NCI-H2227 (cell line): ENCODE data around the gene AGPAT1.
A peak's percentile ranks its signal among the peaks of the same experiment; 100 is the strongest.
"Not testable (repeated sequence)": the region's sequence is repeated elsewhere in the genome, so short reads cannot be mapped to it uniquely, and the experiment has no call there.

Experiments
- DNase-seq: peaks from one replicate; lab custom pipeline; 2025; ENCODE audit not compliant: unreplicated experiment; lab: John Stamatoyannopoulos, UW

The AGPAT1 gene

DNA sequence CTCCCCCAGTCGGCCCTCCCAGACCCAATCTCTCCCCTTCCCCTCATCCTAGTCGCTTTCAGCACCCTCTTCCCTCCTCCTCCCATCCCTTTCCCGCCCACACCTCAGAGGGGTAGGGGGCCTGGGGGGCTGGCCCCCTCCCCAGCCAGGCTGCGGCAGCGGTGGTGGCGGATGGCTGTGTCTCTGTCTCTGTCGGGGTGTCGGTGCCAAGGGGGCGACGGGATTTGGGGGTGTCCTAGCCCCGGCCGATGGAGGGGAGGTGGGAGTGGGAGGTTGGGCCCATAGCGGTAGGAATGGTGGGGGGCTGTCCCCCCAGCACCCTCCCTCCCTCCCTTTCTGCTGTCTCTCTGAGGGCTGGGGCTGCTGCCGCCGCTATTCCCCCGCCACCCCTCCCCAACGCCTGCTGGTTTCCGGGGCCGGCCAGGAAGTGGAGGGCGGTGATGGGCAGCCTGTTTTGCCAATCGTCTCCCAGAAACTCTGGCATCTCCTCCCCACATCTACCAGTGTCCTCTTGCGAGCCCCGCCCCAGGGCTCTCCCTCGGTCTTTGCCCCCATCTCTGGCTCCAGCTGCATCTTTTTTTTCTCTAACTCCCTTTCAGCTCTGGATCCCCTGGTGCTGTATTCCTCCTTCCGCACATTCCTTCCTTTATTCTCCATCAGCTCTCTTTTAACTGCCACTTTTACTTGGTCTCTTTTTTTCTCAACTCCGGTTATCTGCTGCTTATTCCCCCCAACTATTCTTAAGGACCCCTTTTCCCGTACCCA, at the start of gene AGPAT1:
Gene AGPAT1, minus strand, starts transcription at position 374 of the 765 bp plus-strand sequence. CDS start 4,588 bp downstream, outside the sequence.
- peak; percentile 97 for DNase-seq

- no peak for DNase-seq
Measured at GRCh38 chr6:32224696-32225095, 48.8 kb upstream of the AGPAT1 start.

DNA sequence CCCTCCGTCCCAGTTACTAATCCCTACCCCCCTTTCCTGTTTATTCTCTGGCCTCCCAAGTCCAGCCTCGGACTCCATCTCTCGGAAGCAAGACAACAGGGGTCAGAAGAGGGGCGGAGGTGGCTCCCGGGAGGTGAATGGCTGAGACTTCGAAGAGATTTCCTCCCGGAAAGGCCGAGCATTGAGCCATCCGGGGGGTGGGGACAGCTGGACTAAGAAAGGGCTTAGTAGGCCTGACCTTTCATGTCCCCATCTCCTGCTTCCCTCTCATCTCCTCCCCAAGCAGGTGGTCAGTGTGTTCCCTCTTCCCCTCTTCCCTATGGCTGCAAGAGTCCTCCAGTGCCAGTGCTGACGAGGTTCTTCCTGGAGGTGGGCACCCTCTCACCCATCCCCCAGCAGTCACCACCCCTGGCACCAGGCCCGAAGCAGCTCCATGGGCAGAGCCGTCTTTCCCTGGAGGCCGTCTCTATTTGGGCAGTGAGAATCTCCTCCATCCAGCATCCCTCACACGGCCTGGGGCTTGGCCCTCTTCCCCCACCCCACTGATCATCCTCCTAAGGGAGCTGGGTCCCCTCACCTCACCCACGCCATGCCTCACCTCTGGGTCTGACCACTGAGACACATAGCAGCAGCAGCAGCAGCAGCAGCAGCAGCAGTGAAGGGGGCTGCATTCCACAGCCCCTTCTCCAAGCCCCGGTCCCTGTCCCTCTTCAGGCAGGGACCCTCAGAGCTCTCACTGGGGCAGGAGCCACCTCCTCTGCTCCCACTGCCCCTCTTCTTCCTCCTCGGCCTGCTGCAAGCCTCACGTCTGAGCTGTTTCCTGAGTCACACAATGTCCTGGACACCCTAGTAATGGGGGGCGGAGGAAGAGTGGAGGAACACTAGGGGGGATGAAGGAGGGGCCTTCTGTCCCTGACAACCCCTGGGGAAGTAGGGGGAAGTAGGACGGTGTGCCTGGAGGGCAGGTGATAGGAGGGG, 47.7 kb upstream of the AGPAT1 start, which contains the start of gene NOTCH4:
Gene NOTCH4, minus strand, starts transcription at position 810 of the 978 bp plus-strand sequence. Its CDS starts 139 bp downstream, at position 671.
- no peak for DNase-seq

GRCh38 chr6:32222333-32223230, 46.7 kb upstream of the AGPAT1 start:
- no peak for DNase-seq

DNA sequence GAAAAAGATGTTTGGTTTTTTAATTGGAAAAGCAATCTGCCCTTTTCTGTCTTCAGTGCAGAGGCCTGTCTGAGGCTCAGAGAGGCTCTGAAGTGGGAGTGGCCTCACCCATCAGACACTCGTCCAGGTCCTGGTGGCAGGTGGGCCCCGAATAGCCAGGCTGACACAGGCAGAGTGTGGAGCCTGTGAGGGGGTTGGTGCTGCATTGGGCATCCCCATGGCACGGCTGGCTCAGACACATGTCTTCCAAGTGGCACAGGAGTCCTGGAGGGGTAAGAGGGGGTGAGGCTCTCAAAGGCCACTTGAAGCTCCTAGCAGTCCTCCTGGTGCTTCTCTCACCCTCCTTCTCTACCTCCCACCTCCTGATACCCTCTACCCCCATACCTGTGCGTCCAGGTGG, 44.1 kb upstream of the AGPAT1 start:
- no peak for DNase-seq

- no peak for DNase-seq
Measured at GRCh38 chr6:32218167-32218566, 42.3 kb upstream of the AGPAT1 start.

GRCh38 chr6:32216998-32217397, 41.1 kb upstream of the AGPAT1 start:
- DNase-seq: no peak

- no peak for DNase-seq
Measured at GRCh38 chr6:32216285-32216684, 40.4 kb upstream of the AGPAT1 start.

DNA sequence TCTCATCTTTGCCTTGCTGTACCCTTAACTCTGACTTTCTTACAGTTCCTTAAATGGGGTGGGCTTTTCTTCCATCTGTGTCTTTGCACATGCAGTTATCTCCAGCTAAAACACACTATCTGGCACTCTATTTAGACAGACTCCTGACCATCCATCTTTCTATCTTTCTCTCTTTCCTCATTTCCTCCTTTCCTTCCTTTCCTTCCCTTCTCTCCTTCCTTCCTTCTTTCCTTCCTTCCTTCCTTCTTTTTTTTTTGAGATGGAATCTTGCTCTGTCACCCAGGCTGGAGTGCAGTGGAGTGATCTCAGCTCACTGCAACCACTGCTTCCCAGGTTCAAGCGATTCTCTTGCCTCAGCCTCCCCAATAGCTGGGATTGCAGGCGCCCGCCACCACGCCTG, 39.7 kb upstream of the AGPAT1 start:
- DNase-seq: no peak

GRCh38 chr6:32214126-32214525, 38.2 kb upstream of the AGPAT1 start:
- no peak for DNase-seq

GRCh38 chr6:32213649-32214048, 37.8 kb upstream of the AGPAT1 start:
- no peak for DNase-seq

GRCh38 chr6:32212076-32212760, 36.3 kb upstream of the AGPAT1 start:
- DNase-seq: no peak

GRCh38 chr6:32211432-32211831, 35.5 kb upstream of the AGPAT1 start:
- DNase-seq: not testable (repeated sequence)

DNA sequence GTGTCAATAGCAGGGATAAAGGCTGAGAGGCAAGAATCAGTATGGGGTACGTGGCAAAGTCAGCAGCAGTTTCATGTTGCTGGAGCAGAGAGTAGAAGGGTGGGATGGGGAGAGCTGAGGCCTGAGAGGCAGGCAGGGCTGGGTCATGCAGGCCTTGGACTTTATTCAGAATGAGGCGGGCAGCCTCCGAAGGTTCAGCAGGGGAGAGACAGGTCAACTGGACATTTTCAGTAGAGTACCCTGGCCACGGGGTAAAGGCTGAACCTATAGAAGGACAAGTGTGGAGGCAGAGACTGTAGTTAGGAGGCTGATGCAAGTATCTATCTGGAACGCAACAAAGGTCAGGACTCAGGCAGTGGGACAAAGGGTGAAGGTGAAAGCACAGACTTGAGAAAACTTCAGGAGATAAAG, 34.3 kb upstream of the AGPAT1 start:
- no peak for DNase-seq

- no peak for DNase-seq
Measured at GRCh38 chr6:32208996-32209395, 33.1 kb upstream of the AGPAT1 start.

GRCh38 chr6:32204268-32204715, 28.4 kb upstream of the AGPAT1 start:
- DNase-seq: no peak

DNA sequence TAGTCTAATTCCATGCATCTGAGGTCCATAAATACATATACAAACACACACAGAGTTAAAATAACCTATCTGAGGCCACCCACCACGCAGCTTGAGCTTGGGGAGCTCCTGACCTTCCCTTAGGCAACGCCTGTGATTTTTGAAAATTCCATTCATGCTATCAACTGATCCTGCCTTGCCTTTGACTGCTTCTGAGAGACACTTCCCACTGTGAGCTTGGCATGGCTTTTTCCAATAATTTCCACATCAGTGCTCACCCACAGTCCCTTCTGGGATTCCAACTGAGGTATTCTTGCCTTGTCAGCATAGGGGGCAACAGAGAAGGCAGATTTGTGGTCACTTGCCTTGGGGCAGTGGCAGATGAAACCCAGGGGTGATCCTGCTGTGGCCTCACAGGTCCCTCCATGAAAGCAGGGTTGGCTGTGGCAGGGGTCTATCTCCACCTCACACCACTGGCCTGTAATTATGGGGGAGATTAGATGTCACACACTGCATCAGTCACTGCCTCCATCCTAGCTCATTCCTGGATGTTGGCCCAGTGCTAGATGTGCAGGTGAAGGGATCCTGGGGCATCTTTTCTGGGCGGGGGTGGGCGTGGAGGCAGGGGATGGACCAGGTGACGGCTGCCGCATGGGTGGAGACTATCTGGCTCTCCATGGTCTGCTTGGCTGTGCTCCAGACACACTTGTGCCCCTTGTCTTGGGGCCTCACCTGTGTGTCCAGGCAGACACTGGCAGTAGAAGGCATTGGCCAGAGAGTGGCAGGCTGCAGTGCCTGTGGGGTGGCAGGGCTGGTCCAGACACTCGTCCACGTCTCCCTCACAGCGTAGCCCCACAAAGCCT, 27.8 kb upstream of the AGPAT1 start:
- DNase-seq: no peak

- no peak for DNase-seq
Measured at GRCh38 chr6:32202186-32202585, 26.3 kb upstream of the AGPAT1 start.
